ENCODE results near the gene KLHDC9.

DNA sequence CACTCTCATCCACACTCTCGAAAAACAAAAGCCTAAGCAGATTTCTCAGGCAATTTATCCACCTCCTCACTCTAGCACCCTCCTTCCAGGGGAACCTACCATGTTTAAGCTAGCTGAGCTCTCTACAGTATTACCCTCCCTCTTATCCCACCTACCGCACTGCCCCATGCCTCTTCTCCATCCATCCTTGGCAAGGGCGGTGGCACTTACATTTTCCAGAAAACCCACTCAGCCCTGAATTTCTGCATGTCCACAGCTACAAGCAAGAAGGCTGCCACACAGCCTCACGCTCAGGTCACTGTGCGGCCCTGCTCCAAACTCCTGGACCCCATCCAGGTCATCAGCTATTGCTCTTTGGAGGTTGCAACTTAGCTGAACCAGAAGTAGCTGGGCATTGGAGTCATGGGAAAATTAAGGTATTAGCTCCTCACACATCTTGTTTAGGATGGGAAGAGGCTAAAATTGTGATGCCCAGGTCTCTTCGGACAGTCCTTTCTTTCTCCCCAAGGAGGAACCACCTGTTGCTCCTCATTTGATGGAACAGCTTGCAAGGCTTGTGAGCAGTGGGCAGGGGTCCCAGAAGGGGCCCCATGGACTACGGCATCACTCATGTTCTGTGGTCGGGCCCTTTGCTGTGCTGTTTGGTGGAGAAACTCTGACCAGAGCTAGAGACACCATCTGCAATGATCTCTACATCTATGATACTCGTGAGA, 1.1 kb downstream of the KLHDC9 start:
- TF ChIP-seq, protein P1, sequence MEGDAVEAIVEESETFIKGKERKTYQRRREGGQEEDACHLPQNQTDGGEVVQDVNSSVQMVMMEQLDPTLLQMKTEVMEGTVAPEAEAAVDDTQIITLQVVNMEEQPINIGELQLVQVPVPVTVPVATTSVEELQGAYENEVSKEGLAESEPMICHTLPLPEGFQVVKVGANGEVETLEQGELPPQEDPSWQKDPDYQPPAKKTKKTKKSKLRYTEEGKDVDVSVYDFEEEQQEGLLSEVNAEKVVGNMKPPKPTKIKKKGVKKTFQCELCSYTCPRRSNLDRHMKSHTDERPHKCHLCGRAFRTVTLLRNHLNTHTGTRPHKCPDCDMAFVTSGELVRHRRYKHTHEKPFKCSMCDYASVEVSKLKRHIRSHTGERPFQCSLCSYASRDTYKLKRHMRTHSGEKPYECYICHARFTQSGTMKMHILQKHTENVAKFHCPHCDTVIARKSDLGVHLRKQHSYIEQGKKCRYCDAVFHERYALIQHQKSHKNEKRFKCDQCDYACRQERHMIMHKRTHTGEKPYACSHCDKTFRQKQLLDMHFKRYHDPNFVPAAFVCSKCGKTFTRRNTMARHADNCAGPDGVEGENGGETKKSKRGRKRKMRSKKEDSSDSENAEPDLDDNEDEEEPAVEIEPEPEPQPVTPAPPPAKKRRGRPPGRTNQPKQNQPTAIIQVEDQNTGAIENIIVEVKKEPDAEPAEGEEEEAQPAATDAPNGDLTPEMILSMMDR (IDR thresholded peaks at IDR 0.05; ENCODE audit: borderline replicate concordance, extremely low read depth, low read length, poor library complexity, severe bottlenecking), result no peak
- TF ChIP-seq EZH2 (IDR thresholded peaks at IDR 0.05; ENCODE audit: borderline replicate concordance, low read depth, low read length, severe bottlenecking), result no peak
